BE2C (cell line): ENCODE measurements around the gene SASH3.

Source experiments
- DNase-seq: peaks from one replicate; pipeline ENCODE4 v3.0.0-alpha.2; 2020
- H3K27me3 ChIP-seq: fragments of 250-450 bp; sonication (Bioruptor Pico); 2 replicates; pipeline ENCODE4 v1.5.1; 2020; ENCODE audit warnings: mild to moderate bottlenecking
- H3K36me3 ChIP-seq: fragments of 250-450 bp; sonication (Bioruptor Pico); 2 replicates; pipeline ENCODE4 v1.5.1; 2020; ENCODE audit warnings: mild to moderate bottlenecking
- H3K4me1 ChIP-seq: fragments of 250-450 bp; sonication (Bioruptor Pico); 2 replicates; pipeline ENCODE4 v1.5.1; 2020
- H3K4me3 ChIP-seq: 2 replicates; pipeline ENCODE4 v1.5.1; 2011; ENCODE audit warnings: low read depth, low read length
- H3K9me3 ChIP-seq: fragments of 250-450 bp; sonication (Bioruptor Pico); 2 replicates; pipeline ENCODE4 v1.5.1; 2020
- CTCF ChIP-seq: IDR thresholded peaks from 2 replicates; pipeline ENCODE4 v1.5.1; 2012; ENCODE audit warnings: mild to moderate bottlenecking, low read depth, low read length

The SASH3 gene

GRCh38 chrX:129831091-129831885, 51.5 kb downstream of the SASH3 start:
- no peak for TF ChIP-seq CTCF
- Histone ChIP-seq H3K27me3 (no peaks in the 10 kb centered on the region), H3K36me3 (no peaks in the 10 kb centered on the region), H3K4me3 (no peak overlapping the region), H3K9me3 (no peaks in the 10 kb centered on the region), H3K4me1 (no peaks in the 10 kb centered on the region; the same call in 1 of the 2 replicates)
- DNase-seq: no peak

- Histone ChIP-seq H3K9me3 (no peaks in the 10 kb centered on the region), H3K27me3 (no peaks in the 10 kb centered on the region), H3K4me3 (no peak overlapping the region), H3K36me3 (no peaks in the 10 kb centered on the region), H3K4me1 (no peaks in the 10 kb centered on the region; the same call in 1 of the 2 replicates)
- no peak for DNase-seq
- no peak for TF ChIP-seq CTCF
These were observed 53.6 kb downstream of the SASH3 start for GRCh38 chrX:129833153-129833990.

- Histone ChIP-seq H3K4me1 (no peaks in the 10 kb centered on the region; the same call in 1 of the 2 replicates), H3K4me3 (no peak overlapping the region), H3K9me3 (no peaks in the 10 kb centered on the region), H3K36me3 (no peaks in the 10 kb centered on the region), H3K27me3 (no peaks in the 10 kb centered on the region)
- DNase-seq: no peak
- TF ChIP-seq CTCF: no peak
These were observed 57.1 kb downstream of the SASH3 start for GRCh38 chrX:129836827-129837226.

GRCh38 chrX:129840344-129840743, 60.6 kb downstream of the SASH3 start:
- Histone ChIP-seq H3K9me3 (no peaks in the 10 kb centered on the region), H3K4me3 (no peak overlapping the region), H3K36me3 (no peaks in the 10 kb centered on the region), H3K27me3 (no peaks in the 10 kb centered on the region), H3K4me1 (no peaks in the 10 kb centered on the region)
- no peak for DNase-seq
- TF ChIP-seq CTCF: no peak

GRCh38 chrX:129842510-129843208, 62.9 kb downstream of the SASH3 start:
- Histone ChIP-seq H3K36me3 (no peaks in the 10 kb centered on the region), H3K4me1 (no peaks in the 10 kb centered on the region), H3K9me3 (no peaks in the 10 kb centered on the region), H3K4me3 (peak overlapping the region; percentile 71), H3K27me3 (no peaks in the 10 kb centered on the region)
- DNase-seq: no peak
- TF ChIP-seq CTCF: no peak
